ENCODE measurements around the gene TIPIN. TPM values are rescaled to one million over a fixed set of nuclear protein-coding genes. Genes with fewer than 3 reads are reported as not detected.

TIPIN gene
- total and polyA plus RNA-seq, 2 experiments from 2014 or later, result 14.7 to 17.1 TPM

DNA sequence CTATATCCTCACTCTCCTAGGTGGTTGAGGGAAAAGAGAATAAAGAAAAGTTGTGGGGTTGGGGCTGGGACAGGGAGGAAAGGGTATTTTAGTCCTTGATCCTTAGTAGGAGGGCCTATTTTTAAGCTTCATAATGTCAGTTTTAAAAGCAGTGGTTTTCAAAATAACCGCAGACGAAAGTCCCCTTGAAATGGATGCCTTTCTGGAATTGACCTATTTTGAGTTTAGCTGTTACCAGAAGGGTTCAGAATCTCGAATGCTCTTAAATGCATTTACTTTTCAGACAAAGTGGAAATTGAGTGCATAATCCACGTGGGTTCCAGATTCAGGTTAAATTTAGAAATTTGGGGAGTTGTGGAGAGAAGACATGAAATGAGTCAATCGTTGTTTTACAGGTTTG lies 46.8 kb upstream of the TIPIN start:
- TF ChIP-seq CTCF (IDR thresholded peaks at IDR 0.05; ENCODE audit: low read depth, low read length), result no peak
- no peaks in the 10 kb centered on the region for H3K27me3 ChIP-seq
- no peak overlapping the region for H3K27ac ChIP-seq
- no peaks in the 10 kb centered on the region for H3K36me3 ChIP-seq
- DNase-seq (ENCODE audit: low read depth in 1 of 2, low spot score in 1 of 2), result no peak
- H3K9me3 ChIP-seq (ENCODE audit: low read depth), result no peaks in the 10 kb centered on the region
- H3K4me3 ChIP-seq, result no peak overlapping the region
- peaks cover 33% of the 10 kb centered on the region for H3K4me1 ChIP-seq (ENCODE audit: low read depth)

- no peak overlapping the region for H3K4me3 ChIP-seq
- no peaks in the 10 kb centered on the region for H3K36me3 ChIP-seq
- H3K27ac ChIP-seq, result no peak overlapping the region
- H3K27me3 ChIP-seq, result no peaks in the 10 kb centered on the region
- no peak for DNase-seq (ENCODE audit: low read depth in 1 of 2, low spot score in 1 of 2)
- H3K4me1 ChIP-seq (ENCODE audit: low read depth), result peaks cover 30% of the 10 kb centered on the region
- no peak for TF ChIP-seq CTCF (IDR thresholded peaks at IDR 0.05; ENCODE audit: low read depth, low read length)
- no peaks in the 10 kb centered on the region for H3K9me3 ChIP-seq (ENCODE audit: low read depth)
These were observed 46.3 kb upstream of the TIPIN start for GRCh38 chr15:66402761-66403284.

GRCh38 chr15:66401130-66402021 lies 44.9 kb upstream of the TIPIN start:
- Histone ChIP-seq H3K36me3 (no peaks in the 10 kb centered on the region), H3K9me3 (ENCODE audit: low read depth) (no peaks in the 10 kb centered on the region), H3K4me1 (ENCODE audit: low read depth) (peaks cover 30% of the 10 kb centered on the region), H3K4me3 (no peak overlapping the region), H3K27ac (no peak overlapping the region), H3K27me3 (no peaks in the 10 kb centered on the region)
- no peak for DNase-seq (ENCODE audit: low read depth in 1 of 2, low spot score in 1 of 2)
- TF ChIP-seq CTCF (IDR thresholded peaks at IDR 0.05; ENCODE audit: low read depth, low read length), result no peak

- Histone ChIP-seq H3K27me3 (no peaks in the 10 kb centered on the region), H3K4me1 (ENCODE audit: low read depth) (peaks cover 24% of the 10 kb centered on the region), H3K4me3 (no peak overlapping the region), H3K36me3 (no peaks in the 10 kb centered on the region), H3K9me3 (ENCODE audit: low read depth) (no peaks in the 10 kb centered on the region), H3K27ac (no peak overlapping the region)
- DNase-seq (ENCODE audit: low read depth in 1 of 2, low spot score in 1 of 2), result no peak
- TF ChIP-seq CTCF (IDR thresholded peaks at IDR 0.05; ENCODE audit: low read depth, low read length), result no peak
These were observed 43.9 kb upstream of the TIPIN start for GRCh38 chr15:66400351-66400774.

DNA sequence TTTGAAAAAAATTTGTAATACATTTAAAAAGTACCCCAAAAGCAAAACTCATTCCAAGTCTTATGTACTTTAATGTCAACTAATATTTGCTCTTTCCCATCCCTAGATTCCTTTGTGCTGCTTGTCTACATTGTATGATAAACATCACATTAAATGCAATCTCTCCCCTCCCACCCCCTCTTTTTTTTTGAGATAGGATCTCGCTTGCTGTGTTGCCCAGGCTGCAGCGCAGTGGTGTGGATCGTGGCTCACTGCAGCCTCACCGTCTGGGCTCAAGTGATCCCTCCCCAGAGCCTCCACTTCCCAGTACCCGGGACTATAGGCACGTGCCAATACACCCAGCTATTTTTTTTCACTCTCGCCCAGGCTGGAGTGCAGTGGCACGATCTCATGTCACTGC lies 42.8 kb upstream of the TIPIN start:
- Histone ChIP-seq H3K4me1 (ENCODE audit: low read depth) (peaks cover 13% of the 10 kb centered on the region), H3K36me3 (no peaks in the 10 kb centered on the region), H3K27ac (no peak overlapping the region), H3K9me3 (ENCODE audit: low read depth) (no peaks in the 10 kb centered on the region), H3K4me3 (no peak overlapping the region), H3K27me3 (no peaks in the 10 kb centered on the region)
- DNase-seq (ENCODE audit: low read depth in 1 of 2, low spot score in 1 of 2), result no peak
- no peak for TF ChIP-seq CTCF (IDR thresholded peaks at IDR 0.05; ENCODE audit: low read depth, low read length)

Measured in cardiac muscle cell (in vitro differentiated cells and primary cell).